Right cardiac atrium (tissue), 5 donors: Measurements from ENCODE around the gene H1-8. TPM values are rescaled to one million over a fixed set of nuclear protein-coding genes. Genes with fewer than 3 reads are reported as not detected.

Source experiments
- ATAC-seq, 2 donors: fragments of 200-7000 bp; cut with Tn5 transposase; one replicate each; pipeline versions ENCODE4 v1.8.0 to v1.9.1; 2020; ENCODE audit warnings: moderate library complexity in 2 of 2, mild to moderate bottlenecking in 1 of 2
- DNase-seq, 3 donors: peaks; one replicate each; pipeline ENCODE4 v3.0.0-alpha.2; 2020
- H3K27ac ChIP-seq: one replicate; pipeline ENCODE4 v1.5.1; 2013; ENCODE audit warnings: mild to moderate bottlenecking, low read length, control low read depth, moderate library complexity
- H3K27me3 ChIP-seq: one replicate; pipeline ENCODE4 v1.6.1; 2013; ENCODE audit not compliant: control insufficient read depth, insufficient read depth
- H3K4me1 ChIP-seq: one replicate; pipeline ENCODE4 v1.6.1; 2013; ENCODE audit warnings: low read length; ENCODE audit not compliant: control insufficient read depth, insufficient read depth
- H3K4me3 ChIP-seq: one replicate; pipeline ENCODE4 v1.5.1; 2013; ENCODE audit warnings: low read length, control low read depth
- H3K9me3 ChIP-seq: one replicate; pipeline ENCODE4 v1.6.1; 2013; ENCODE audit warnings: low read length; ENCODE audit not compliant: control insufficient read depth
- WGBS: extraction: QIAGEN DNeasy Blood & Tissue Kit; methylation state at CpG from one replicate; pipeline ENCODE4 v1.1.7; 2013; 5-methylcytosine and 5-hydroxymethylcytosine counted together
- intact Hi-C, 4 donors: fragments of 100-400 bp; cut with DNase I; formaldehyde crosslinking; loops; one replicate each; pipeline versions ENCODE4 v1.11.0 to v1.14.0; 2022 to 2023
- polyA plus RNA-seq: library from polyadenylated mRNA; stranded (reverse); fragments of 200-250 nt; gene quantifications from one replicate; pipeline ENCODE4 v1.2.3, GENCODE V29; 2013
- total RNA-seq, 4 donors: library from RNA; stranded (reverse); fragmentation: NEBNext Ultra II Directional; extraction: Animal tissue kit (Norgen Biotek cat#: 25700); gene quantifications; one replicate each; pipeline ENCODE4 v1.2.1, GENCODE V29; 2021
- donor health status: healthy with polysubstance abuse.
- donor health status: DM: no; HTN: yes; CAD: no.
- donor health status: DM: no; HTN: no; CAD: no.
- donor health status: DM: no; HTN: yes; CAD: no; lungs with severe emphysema.
- donor health status: DM: yes; HTN: yes; CAD: no.

Gene H1-8
- total and polyA plus RNA-seq, 5 donors, result not detected

DNA sequence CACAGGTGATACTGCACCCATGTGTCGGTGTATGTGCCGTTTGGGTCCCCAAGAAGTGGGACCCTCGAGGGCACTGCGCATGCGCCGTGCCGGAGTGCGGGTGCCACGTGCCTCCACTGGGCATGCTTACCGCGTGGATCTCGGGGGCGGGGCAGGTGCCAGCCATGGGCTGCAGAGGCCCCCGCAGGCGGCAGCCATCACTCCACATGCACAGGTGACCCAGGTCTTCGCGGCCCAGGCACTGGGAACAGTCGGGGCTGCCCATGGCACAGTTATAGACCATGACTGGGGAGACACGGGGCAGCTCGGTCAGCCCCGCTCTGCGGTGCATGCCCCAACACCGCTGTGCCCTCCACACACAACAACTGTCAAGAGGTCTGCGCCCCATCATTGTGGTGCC lies 31.2 kb downstream of the H1-8 start:
- DNase-seq (no peak), ATAC-seq (no peak)
- Histone ChIP-seq H3K9me3 (no peaks in the 10 kb centered on the region), H3K4me3 (no peak overlapping the region), H3K27me3 (no peaks in the 10 kb centered on the region), H3K4me1 (no peaks in the 10 kb centered on the region), H3K27ac (no peak overlapping the region)
- 93% methylated on average over 24 of the region's 24 CpGs for WGBS
- intact Hi-C loops, result no loop called here

DNA sequence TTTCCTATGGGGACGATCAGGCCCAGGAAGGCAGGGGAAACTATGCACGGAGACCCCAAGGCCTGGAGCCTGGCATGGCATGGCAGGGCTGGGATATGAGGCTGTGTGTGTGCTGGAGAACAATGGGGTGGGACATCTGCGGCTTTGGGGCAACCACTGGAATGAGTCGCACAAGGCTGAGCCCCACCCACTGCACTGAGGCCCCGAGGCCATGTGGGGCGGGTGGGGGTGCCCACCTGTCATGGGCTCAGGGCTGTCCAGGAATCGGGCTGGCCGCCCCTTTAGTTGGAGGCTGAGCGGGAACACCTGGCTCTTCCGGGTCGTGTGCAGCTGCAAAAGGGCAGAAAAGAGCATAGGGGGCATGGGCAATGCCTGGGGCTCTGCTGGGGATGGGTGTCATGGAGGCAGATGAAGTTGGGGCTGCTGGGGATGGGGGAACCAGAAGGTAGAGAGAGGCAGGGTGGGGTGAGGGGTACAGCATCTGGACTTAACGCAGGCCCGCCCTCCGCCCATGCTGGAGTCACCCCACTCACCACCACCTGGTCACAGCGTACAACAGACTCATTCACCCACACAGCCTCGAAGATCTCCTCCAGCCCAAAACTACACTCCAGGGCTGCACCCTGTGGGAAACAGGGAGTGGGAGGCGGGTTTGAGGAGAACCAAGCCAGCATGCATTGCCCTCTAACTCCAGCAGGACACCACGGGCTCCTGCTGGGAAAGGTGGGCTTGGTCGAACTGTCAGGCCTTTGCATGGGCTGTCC lies 32.4 kb downstream of the H1-8 start:
- H3K27ac ChIP-seq, result no peak overlapping the region
- no peaks in the 10 kb centered on the region for H3K9me3 ChIP-seq
- ATAC-seq, result no peak
- DNase-seq, result no peak
- no peaks in the 10 kb centered on the region for H3K27me3 ChIP-seq
- 88% methylated on average over 19 of the region's 19 CpGs for WGBS
- H3K4me3 ChIP-seq, result no peak overlapping the region
- intact Hi-C loops, result no loop called here
- no peaks in the 10 kb centered on the region for H3K4me1 ChIP-seq

GRCh38 chr3:129575997-129576384 lies 33.0 kb downstream of the H1-8 start:
- Histone ChIP-seq H3K9me3 (no peaks in the 10 kb centered on the region), H3K4me3 (no peak overlapping the region), H3K27ac (no peak overlapping the region), H3K4me1 (no peaks in the 10 kb centered on the region), H3K27me3 (no peaks in the 10 kb centered on the region)
- intact Hi-C loops, result no loop called here
- WGBS, result 85% methylated on average over 10 of the region's 10 CpGs
- ATAC-seq (no peak), DNase-seq (no peak)

DNA sequence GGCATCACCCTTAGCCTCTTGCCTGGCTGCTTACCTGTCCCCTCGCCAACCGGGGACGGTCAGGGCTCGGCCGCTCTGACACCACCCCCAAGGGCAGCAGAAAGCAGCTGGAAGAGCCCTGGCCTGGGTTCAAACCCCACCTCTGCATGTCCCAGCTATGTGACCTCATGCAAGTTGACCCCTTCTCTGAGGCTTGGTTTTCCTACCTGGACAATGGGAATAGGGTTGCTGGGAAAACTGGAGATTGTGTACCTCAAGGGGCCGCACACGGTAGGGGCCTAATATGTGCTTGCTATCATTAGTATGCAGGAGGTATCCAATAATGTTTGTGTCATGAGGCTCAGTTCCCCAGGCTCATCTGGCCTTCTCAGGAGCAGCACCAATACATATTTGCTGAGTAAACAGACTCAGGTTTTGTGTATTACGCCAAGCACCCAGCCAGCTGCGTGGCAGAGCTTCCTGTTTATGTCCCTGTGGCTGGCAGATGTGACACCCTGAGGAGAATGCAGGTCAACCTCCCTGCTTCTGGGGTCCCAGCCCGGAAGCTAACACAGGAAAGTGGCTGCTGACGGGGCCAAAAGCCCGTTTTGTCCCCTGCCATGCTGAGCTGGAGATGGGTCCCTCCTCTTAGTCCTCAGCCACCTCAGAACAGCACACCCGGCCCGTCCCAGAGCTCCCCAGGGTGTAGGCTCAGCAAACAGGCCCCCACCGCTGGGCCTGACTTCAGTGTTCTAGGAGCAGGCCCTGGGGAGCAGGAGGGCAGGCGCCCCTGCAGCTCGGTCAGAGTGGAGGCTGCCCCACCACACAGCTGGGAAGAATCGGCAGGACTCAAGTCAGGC lies 33.8 kb downstream of the H1-8 start:
- DNase-seq (peak in 1 of 3 donors; percentile 78), ATAC-seq (peak; percentile 9 to 24)
- WGBS, result 70% methylated on average over 18 of the region's 18 CpGs
- no peaks in the 10 kb centered on the region for H3K9me3 ChIP-seq
- intact Hi-C loops, result no loop called here
- H3K4me1 ChIP-seq, result no peaks in the 10 kb centered on the region
- H3K27me3 ChIP-seq, result no peaks in the 10 kb centered on the region
- H3K4me3 ChIP-seq, result no peak overlapping the region
- H3K27ac ChIP-seq, result peak overlapping the region; percentile 2

GRCh38 chr3:129577366-129577765 lies 34.4 kb downstream of the H1-8 start:
- no peaks in the 10 kb centered on the region for H3K4me1 ChIP-seq
- H3K4me3 ChIP-seq, result no peak overlapping the region
- H3K9me3 ChIP-seq, result no peaks in the 10 kb centered on the region
- peak; percentile 64 to 88 (median 88) for DNase-seq
- no peak overlapping the region for H3K27ac ChIP-seq
- 51% methylated on average over 17 of the region's 17 CpGs for WGBS
- no peaks in the 10 kb centered on the region for H3K27me3 ChIP-seq
- peak; percentile 16 to 46 for ATAC-seq
- intact Hi-C loops, result no loop called here

DNA sequence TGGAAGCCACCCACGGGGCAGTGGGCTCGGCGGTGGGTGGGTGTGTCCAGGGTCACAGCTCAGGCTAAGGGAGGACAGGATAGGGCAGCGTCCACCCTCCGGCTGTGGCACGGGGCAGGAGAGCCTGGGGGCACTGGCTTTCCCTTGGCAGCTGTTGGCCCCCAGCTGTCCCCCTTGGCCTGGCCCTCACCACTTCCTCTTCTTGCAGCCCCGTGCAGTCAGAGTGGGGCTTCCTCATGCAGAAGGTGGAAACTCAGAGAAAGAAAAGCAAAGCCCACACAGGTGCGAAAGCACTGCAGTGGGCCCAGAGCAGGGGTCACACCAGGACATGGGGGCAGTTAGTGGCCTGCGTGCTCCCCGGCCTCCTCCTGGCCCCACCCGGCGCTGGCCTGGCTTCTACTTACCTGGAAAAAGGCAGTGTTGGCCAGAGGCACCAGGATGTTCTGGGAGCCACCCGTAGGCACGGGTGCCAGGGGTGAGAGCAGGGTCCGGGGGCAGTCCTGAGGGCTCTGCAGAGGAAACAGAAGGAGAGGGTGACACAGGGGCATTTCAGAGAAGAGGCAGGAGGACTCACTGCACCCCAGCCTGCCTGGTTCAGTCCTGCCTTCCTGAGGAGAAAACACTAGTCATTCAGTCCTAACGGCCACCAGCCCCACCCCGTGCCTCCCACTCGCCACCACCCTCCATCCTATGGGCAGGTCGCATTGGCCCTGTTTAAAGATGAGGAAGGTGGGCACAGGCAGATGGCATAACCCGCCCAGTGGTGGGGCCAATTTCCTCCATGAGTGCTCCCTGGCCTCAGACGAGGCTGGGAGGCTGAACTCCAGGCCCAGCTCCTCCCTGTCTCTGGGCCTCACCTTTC lies 35.2 kb downstream of the H1-8 start:
- intact Hi-C loops, result no loop called here
- Histone ChIP-seq H3K9me3 (no peaks in the 10 kb centered on the region), H3K4me3 (no peak overlapping the region), H3K27me3 (no peaks in the 10 kb centered on the region), H3K27ac (no peak overlapping the region), H3K4me1 (no peaks in the 10 kb centered on the region)
- ATAC-seq, result peak; percentile 12 to 22
- 74% methylated on average over 21 of the region's 21 CpGs for WGBS
- peak in 1 of 3 donors; percentile 61 for DNase-seq

- Histone ChIP-seq H3K27ac (no peak overlapping the region), H3K27me3 (no peaks in the 10 kb centered on the region), H3K4me1 (no peaks in the 10 kb centered on the region), H3K4me3 (no peak overlapping the region), H3K9me3 (no peaks in the 10 kb centered on the region)
- 80% methylated on average over 10 of the region's 10 CpGs for WGBS
- DNase-seq (no peak), ATAC-seq (no peak)
- intact Hi-C loops, result no loop called here
Measured at GRCh38 chr3:129579991-129580390, 37.0 kb downstream of the H1-8 start.

GRCh38 chr3:129581623-129582022 lies 38.6 kb downstream of the H1-8 start:
- WGBS, result 91% methylated on average over 8 of the region's 8 CpGs
- intact Hi-C loops, result no loop called here
- Histone ChIP-seq H3K4me3 (no peak overlapping the region), H3K4me1 (no peaks in the 10 kb centered on the region), H3K9me3 (no peaks in the 10 kb centered on the region), H3K27ac (no peak overlapping the region), H3K27me3 (no peaks in the 10 kb centered on the region)
- no peak for DNase-seq
- no peak for ATAC-seq

- intact Hi-C loops, result no loop called here
- ATAC-seq (no peak), DNase-seq (no peak)
- H3K27me3 ChIP-seq, result no peaks in the 10 kb centered on the region
- H3K9me3 ChIP-seq, result no peaks in the 10 kb centered on the region
- H3K27ac ChIP-seq, result no peak overlapping the region
- no peak overlapping the region for H3K4me3 ChIP-seq
- 75% methylated on average over 5 of the region's 5 CpGs for WGBS
- no peaks in the 10 kb centered on the region for H3K4me1 ChIP-seq
Measured at GRCh38 chr3:129582799-129583198, 39.8 kb downstream of the H1-8 start.

GRCh38 chr3:129583289-129583688 lies 40.3 kb downstream of the H1-8 start:
- 90% methylated on average over 9 of the region's 9 CpGs for WGBS
- no peaks in the 10 kb centered on the region for H3K4me1 ChIP-seq
- intact Hi-C loops, result no loop called here
- H3K27me3 ChIP-seq, result no peaks in the 10 kb centered on the region
- DNase-seq (no peak), ATAC-seq (no peak)
- no peak overlapping the region for H3K4me3 ChIP-seq
- no peaks in the 10 kb centered on the region for H3K9me3 ChIP-seq
- no peak overlapping the region for H3K27ac ChIP-seq

DNA sequence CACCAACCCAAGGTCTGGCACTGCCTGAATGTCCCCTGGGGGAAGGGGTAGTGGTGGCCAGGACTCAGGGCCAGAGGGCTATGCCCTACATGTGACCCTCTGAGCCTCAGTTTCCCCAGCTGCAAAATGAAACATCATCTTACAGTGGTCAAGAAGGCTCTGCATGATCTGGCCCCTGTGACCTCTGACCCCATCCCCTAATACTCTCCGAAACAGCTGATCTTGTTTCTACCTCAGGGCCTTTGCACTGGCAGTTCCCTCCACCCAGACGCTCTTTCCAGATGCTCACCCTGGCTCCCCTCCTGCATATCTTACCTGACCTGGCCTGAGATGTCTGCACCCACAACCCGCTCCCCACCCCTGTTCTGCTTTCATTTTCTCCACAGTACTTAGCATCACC lies 41.7 kb downstream of the H1-8 start:
- intact Hi-C loops, result no loop called here
- Histone ChIP-seq H3K27me3 (no peaks in the 10 kb centered on the region), H3K4me3 (no peak overlapping the region), H3K9me3 (no peaks in the 10 kb centered on the region), H3K4me1 (no peaks in the 10 kb centered on the region), H3K27ac (no peak overlapping the region)
- DNase-seq (no peak), ATAC-seq (no peak)
- 90% methylated on average over 3 of the region's 3 CpGs for WGBS
